Tibial artery (tissue), 4 donors: ENCODE data around the gene FBXO3.

Source experiments
- DNase-seq, 2 donors: peaks; one replicate each; pipeline ENCODE4 v3.0.0-alpha.2; 2019
- H3K27ac ChIP-seq, 2 donors: fragments of 200-600 bp; sonication (generic) in 1 of 2; 1 replicate in 1 of 2; 2 replicates in 1 of 2; pipeline ENCODE4 v1.5.1; 2018 to 2019; ENCODE audit warnings: mild to moderate bottlenecking in 1 of 2
- H3K27me3 ChIP-seq, 2 donors: fragments of 200-600 bp; sonication (generic) in 1 of 2; one replicate each; pipeline versions ENCODE4 v1.5.1 to v1.6.0; 2016 to 2019
- H3K36me3 ChIP-seq, 3 donors: fragments of 200-600 bp; sonication (generic) in 2 of 3; one replicate each; pipeline ENCODE4 v1.5.1; 2016 to 2019; ENCODE audit warnings: mild to moderate bottlenecking in 2 of 3
- H3K4me1 ChIP-seq, 4 donors: fragments of 200-600 bp; sonication (generic) in 2 of 4; 1 replicate in 3 of 4; 2 replicates in 1 of 4; pipeline ENCODE4 v1.5.1; 2016 to 2019
- H3K4me3 ChIP-seq, 2 donors: fragments of 200-600 bp; sonication (generic) in 1 of 2; 1 replicate in 1 of 2; 2 replicates in 1 of 2; pipeline ENCODE4 v1.5.1; 2018 to 2019; ENCODE audit warnings: mild to moderate bottlenecking in 2 of 2
- H3K9me3 ChIP-seq, 3 donors: fragments of 200-600 bp; sonication (generic) in 1 of 3; one replicate each; pipeline ENCODE4 v1.5.1; 2016 to 2019
- intact Hi-C: fragments of 100-400 bp; cut with DNase I; formaldehyde crosslinking; loops from one replicate; pipeline ENCODE4 v1.15.0; 2023; ENCODE audit warnings: low total_unique reads
- TF ChIP-seq, protein P1 (sequence below), 2 experiments: fragments of 200-600 bp in 1 of 2; fragments of 450-650 bp in 1 of 2; IDR thresholded peaks; one replicate each; pipeline ENCODE4 v1.5.1; 2017 to 2019; ENCODE audit warnings: antibody characterized with exemption in 2 of 2, mild to moderate bottlenecking in 1 of 2, moderate library complexity in 1 of 2

Gene FBXO3

DNA sequence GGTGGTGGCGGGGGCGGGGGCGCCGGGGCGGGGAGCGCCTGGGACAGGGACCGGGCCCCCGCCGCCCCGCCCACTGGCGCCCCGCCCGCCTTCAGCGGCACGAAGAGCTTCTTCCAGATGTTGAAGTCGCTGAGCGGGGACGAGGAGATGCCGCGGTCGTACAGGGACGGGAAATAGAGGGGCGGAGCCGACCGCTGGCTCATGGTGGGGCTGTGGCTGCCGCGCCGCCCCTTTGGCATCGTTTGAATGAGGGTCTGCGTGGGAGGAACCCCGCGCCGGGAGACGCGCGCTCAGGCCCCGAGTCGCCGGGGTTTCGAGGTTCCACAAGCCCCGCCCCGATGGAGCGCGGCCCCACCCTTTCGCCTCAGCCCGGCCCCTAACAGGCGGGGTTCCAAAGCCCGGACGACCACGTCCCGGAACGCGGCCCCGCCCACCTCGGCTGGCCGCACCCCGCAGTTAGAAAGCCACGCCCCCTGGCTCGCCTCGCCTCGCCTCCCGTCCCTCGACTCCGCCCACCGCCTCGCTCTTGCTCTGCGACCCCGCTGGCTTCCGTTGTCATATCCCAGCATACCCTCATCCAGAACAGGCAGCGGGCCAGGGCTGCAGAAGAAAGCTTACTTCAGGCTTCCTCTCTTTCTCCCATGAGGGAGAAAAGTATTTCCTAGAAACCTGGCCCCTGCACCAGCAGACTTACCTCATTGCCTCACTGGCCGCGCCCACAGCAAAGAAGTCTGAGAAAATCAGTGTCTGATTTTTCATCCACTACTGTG lies 73.6 kb downstream of the FBXO3 start, which contains the start of gene C11orf91:
Gene C11orf91 (minus strand): TSS at position 325 of the 770 bp plus-strand sequence. CDS start 86 bp downstream, at position 239.
- Histone ChIP-seq H3K27ac (peak within 1 kb of the TSS; percentile 45 to 61), H3K4me3 (peak within 1 kb of the TSS; percentile 51 to 59), H3K36me3 (peaks cover 0 to 5% (median 0%) of the 10 kb centered on the region in 3 donors), H3K9me3 (no peaks in the 10 kb centered on the region), H3K27me3 (no peaks in the 10 kb centered on the region), H3K4me1 (peaks cover 0 to 46% (median 18%) of the 10 kb centered on the region in 4 donors)
- peak; percentile 94 to 95 for DNase-seq
- TF ChIP-seq, protein P1, sequence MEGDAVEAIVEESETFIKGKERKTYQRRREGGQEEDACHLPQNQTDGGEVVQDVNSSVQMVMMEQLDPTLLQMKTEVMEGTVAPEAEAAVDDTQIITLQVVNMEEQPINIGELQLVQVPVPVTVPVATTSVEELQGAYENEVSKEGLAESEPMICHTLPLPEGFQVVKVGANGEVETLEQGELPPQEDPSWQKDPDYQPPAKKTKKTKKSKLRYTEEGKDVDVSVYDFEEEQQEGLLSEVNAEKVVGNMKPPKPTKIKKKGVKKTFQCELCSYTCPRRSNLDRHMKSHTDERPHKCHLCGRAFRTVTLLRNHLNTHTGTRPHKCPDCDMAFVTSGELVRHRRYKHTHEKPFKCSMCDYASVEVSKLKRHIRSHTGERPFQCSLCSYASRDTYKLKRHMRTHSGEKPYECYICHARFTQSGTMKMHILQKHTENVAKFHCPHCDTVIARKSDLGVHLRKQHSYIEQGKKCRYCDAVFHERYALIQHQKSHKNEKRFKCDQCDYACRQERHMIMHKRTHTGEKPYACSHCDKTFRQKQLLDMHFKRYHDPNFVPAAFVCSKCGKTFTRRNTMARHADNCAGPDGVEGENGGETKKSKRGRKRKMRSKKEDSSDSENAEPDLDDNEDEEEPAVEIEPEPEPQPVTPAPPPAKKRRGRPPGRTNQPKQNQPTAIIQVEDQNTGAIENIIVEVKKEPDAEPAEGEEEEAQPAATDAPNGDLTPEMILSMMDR (IDR thresholded peaks at IDR 0.05), result no peak
- intact Hi-C loops, result loop anchor here (5.0 kb wide), 1 partner anchor 37 kb away; the partner anchor contains the start of gene CD59

GRCh38 chr11:33700063-33700501 lies 74.2 kb downstream of the FBXO3 start:
- intact Hi-C loops, result loop anchor here (5.0 kb wide), 1 partner anchor 37 kb away; the partner anchor contains the start of gene CD59
- H3K36me3 ChIP-seq, result peaks cover 0 to 2% (median 0%) of the 10 kb centered on the region in 3 donors
- DNase-seq, result no peak
- peak overlapping the region; percentile 51 to 59 for H3K4me3 ChIP-seq
- TF ChIP-seq, protein P1 (IDR thresholded peaks at IDR 0.05), result no peak
- no peaks in the 10 kb centered on the region for H3K9me3 ChIP-seq
- no peaks in the 10 kb centered on the region for H3K27me3 ChIP-seq
- H3K27ac ChIP-seq, result peak overlapping the region; percentile 45 to 61
- peaks cover 0 to 42% (median 18%) of the 10 kb centered on the region in 4 donors for H3K4me1 ChIP-seq

GRCh38 chr11:33699515-33700062 lies 74.7 kb downstream of the FBXO3 start:
- Histone ChIP-seq H3K36me3 (no peaks in the 10 kb centered on the region), H3K27ac (peak overlapping the region; percentile 45 to 61), H3K4me3 (no peak overlapping the region), H3K4me1 (peaks cover 0 to 37% (median 18%) of the 10 kb centered on the region in 4 donors), H3K27me3 (no peaks in the 10 kb centered on the region), H3K9me3 (no peaks in the 10 kb centered on the region)
- TF ChIP-seq, protein P1 (IDR thresholded peaks at IDR 0.05), result no peak
- DNase-seq, result no peak
- intact Hi-C loops, result loop anchor here (5.0 kb wide), 1 partner anchor 38 kb away; the partner anchor contains the start of gene CD59

DNA sequence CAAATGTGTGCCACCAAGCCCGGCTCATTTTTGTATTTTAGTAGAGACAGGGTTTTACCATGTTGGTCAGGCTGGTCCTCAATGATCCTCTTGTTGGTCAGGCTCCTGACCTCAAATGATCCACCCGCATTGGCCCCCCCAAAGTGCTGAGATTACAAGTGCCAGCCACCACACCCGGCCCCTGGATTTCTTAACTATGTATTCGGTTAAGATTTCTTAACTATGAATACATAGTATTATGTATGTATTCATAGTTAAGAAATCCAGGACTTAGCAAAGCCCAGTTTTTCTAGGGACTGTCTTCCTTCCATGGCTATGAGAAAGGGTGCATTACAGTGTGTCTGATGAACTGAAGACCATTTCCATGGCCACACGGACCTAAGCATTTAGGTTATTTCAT lies 75.4 kb downstream of the FBXO3 start:
- Histone ChIP-seq H3K27ac (no peak overlapping the region), H3K36me3 (no peaks in the 10 kb centered on the region), H3K4me3 (no peak overlapping the region), H3K4me1 (peaks cover 0 to 32% (median 16%) of the 10 kb centered on the region in 4 donors), H3K9me3 (no peaks in the 10 kb centered on the region), H3K27me3 (no peaks in the 10 kb centered on the region)
- intact Hi-C loops, result no loop called here
- no peak for DNase-seq
- TF ChIP-seq, protein P1 (IDR thresholded peaks at IDR 0.05), result no peak

DNA sequence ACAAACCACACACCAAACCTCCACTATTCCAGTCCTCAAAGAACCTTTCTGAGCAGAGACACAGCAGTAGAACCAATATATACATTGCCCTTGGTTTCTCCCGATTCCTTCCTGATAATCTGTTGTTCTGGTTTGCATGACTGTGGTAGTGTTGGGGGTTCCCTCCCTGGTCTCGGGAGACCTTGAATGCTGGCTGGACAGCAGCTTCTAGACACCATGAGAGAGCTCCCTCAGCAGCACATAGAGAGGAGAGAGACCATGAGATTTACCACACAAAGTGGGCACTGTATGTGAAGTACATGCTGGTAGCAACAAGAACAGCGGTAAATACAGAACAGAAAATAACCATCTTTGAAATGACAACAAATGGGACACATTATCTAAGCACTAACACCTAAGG lies 76.3 kb downstream of the FBXO3 start:
- no peak overlapping the region for H3K4me3 ChIP-seq
- TF ChIP-seq, protein P1 (IDR thresholded peaks at IDR 0.05), result no peak
- no peaks in the 10 kb centered on the region for H3K9me3 ChIP-seq
- H3K4me1 ChIP-seq, result peaks cover 0 to 29% (median 18%) of the 10 kb centered on the region in 4 donors
- H3K36me3 ChIP-seq, result no peaks in the 10 kb centered on the region
- H3K27me3 ChIP-seq, result no peaks in the 10 kb centered on the region
- DNase-seq, result no peak
- H3K27ac ChIP-seq, result no peak overlapping the region
- intact Hi-C loops, result no loop called here
